GM19035 (cell line): ENCODE results near the gene RALGPS1.

Source experiments
- ATAC-seq: cut with Tn5 transposase; IDR thresholded peaks from one replicate; pipeline ENCODE4 v1.9.1; 2021; ENCODE audit not compliant: unreplicated experiment

Gene RALGPS1

GRCh38 chr9:127214421-127215267, 300.1 kb downstream of the RALGPS1 start:
- no peak for ATAC-seq

- ATAC-seq = no peak
These were observed 301.0 kb downstream of the RALGPS1 start for GRCh38 chr9:127215268-127216209.

DNA sequence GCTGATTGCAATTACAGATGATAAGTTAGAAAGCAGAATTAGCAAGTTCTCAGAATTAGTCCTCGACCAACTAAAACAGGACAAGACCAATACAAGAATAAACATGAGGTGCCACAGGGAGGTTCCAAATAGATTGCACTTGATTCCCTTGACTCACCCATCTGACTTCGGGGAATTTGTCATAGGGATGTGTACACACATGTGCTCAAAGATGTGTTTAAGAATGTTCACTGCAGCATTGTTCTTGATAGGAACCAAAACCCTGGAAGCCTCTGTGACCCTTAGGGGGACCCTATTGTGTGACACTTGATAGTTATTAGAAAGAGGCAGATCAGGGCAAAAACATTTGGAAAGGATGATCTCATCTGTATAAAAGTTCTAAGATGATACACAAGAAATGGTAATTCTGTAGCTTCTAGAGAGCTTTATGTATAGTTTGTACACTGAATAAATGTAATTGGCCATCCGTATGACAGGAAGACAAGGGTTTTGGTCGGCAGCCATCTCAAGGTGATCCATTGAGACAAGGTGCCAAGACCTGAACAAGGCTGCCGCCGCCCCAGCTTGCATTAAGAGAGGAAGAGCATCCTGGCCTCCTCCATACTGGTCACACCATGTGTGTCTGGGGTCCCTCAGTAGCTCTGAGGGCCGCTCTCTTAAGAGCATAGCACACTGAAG, 301.8 kb downstream of the RALGPS1 start:
- no peak for ATAC-seq

GRCh38 chr9:127216888-127217217, 302.3 kb downstream of the RALGPS1 start:
- ATAC-seq = no peak

DNA sequence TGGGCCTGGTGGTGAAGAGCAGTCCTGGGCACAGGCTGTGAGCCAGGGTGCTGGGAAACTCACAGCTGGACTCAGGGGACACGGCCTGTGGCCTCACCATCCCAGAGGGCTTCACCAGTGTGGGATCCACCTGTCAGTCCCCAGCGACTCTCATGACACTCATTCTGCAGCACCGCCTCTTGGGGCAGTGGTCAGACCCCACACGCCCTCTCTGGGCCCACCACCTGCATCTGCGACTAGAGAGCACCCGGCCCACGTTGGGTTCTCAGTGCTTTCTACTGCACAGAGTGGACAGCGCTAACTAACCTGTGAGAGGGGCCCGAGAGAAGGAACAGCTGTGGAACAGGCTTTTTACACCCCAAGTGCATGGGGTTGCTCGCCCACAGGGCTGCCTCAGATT, 304.2 kb downstream of the RALGPS1 start:
- no peak for ATAC-seq

GRCh38 chr9:127219520-127219919, 304.9 kb downstream of the RALGPS1 start:
- ATAC-seq = no peak

- ATAC-seq = no peak
These were observed 307.1 kb downstream of the RALGPS1 start for GRCh38 chr9:127221695-127222094.

DNA sequence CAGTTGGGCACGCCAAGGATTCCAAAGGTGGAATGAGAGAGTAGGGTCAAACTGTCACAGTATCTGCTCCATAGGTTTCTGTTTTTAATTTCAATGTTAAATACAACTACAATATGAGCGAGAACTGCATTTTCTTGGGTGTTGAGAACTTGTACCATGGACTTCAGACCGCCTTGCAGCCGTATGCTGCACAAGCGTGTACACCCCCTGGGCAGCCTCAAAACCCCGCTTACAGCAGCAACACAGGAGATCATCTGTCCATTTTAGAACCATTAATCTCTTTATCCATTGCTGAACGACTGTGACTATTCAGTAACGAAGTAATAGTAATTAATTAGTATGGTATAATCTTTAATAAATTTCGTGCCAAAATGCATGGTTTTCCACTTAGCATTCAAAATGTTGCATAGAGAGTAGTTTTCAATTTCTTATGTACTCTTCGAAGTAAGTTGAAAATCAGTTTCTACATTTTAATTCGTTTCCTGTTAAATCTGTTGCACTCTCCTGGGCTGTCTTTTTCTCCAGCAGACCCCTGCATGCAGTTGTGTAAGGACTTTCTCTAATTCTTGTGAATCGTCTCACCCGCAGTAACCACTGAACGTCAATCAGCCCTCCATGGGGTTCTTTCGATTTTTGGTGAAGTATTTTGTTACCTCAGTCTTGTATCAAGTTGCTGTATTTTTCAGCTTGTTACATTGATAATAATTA, 308.0 kb downstream of the RALGPS1 start:
- no peak for ATAC-seq

- no peak for ATAC-seq
These were observed 308.7 kb downstream of the RALGPS1 start for GRCh38 chr9:127223266-127223665.

DNA sequence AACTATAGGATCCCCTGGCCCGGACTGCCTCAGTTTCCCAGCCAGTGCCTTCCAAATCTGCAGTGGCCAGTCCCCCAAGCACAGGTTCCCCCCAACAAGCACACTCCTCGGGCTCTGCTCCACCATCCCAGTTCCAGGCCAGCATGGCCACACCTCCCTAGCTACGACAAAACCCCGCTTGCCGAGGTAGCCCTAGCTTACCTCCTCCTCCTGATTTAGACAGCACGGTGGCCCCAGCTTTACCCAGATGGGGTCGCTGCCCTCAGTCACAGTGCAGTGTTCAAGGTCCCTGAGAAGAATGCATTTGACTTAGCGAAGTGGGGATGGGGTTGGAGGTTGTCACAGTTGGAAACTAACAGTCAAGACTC, 309.2 kb downstream of the RALGPS1 start:
- no peak for ATAC-seq

DNA sequence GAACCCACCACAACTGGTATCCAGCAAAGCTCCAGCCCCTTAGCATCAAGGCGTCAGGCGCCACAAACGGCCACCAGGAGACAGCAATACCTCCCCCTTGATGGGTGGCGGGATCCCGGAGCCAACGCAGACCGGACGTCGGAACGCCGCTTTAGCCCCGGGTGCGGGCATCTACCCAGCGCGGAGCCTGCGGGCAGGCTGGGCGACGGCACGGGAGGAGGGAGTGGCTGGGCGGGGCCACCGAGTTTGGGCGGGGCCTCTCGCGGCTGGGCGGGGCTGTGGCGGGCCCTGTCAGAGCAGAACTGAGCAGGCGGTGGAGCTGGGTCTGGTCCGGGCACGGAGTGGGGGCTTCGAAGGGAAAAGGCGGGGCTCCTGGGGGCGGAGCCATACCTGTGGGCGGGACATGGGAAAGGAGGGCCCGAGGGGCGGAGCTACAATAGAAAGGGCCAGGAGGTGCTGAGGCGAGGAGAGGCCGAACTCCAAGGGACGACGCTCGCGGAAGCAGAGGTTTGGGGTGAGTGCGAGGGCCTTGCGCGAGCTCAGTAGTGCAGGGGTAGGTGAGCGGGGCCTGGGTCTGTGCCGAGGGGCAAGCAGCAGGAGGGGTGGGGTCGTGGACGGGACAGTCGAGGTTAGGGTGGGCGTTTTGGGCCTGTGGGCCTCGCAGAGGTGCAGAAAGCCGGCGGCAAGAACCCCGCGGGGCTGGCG, 309.7 kb downstream of the RALGPS1 start:
- peak; percentile 61 for ATAC-seq

DNA sequence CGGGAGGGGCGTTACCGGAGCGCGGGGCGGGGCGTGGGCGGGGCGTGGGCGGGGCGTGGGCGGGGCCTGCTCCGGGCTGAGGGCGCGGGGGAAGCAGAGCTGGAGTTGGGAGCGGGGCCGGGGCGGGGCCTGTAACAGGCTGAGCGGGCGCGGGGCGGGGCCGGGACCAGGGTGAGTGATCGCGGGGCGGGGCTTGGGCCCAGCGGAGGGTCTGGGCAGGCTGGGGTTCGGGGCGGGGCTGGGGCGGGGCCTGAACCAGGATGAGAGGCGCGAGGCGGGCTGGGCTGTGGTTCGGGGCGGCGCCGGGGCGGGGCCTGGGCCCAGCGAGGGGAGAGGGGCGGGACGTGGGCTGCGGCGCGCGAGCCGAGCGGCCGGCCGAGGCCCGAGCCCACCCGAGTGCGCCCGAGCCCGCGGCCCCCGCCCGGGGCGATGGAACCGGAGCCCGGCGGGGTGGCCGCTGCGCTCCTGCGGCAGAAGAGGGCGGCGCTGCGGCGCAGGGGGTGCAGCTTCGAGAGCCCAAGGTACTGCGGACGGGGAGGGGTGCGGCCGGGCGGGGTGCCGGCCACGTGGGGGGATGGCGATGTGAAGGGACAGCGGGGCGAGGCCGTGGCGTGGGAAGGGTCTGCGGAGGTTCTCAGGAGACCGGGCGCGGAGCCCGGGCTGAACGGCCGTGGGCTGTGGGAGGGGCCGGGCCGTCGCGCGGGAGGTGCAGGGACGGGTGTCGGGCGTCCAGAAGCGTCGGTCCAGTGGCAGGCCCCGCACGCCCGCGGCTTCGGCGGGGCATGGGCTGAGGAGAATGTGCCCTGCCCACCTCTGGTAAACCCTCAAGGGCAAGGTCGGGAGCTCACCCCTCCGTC, 310.5 kb downstream of the RALGPS1 start:
- peak; percentile 48 for ATAC-seq

GRCh38 chr9:127225801-127226625, 311.4 kb downstream of the RALGPS1 start:
- ATAC-seq = no peak

DNA sequence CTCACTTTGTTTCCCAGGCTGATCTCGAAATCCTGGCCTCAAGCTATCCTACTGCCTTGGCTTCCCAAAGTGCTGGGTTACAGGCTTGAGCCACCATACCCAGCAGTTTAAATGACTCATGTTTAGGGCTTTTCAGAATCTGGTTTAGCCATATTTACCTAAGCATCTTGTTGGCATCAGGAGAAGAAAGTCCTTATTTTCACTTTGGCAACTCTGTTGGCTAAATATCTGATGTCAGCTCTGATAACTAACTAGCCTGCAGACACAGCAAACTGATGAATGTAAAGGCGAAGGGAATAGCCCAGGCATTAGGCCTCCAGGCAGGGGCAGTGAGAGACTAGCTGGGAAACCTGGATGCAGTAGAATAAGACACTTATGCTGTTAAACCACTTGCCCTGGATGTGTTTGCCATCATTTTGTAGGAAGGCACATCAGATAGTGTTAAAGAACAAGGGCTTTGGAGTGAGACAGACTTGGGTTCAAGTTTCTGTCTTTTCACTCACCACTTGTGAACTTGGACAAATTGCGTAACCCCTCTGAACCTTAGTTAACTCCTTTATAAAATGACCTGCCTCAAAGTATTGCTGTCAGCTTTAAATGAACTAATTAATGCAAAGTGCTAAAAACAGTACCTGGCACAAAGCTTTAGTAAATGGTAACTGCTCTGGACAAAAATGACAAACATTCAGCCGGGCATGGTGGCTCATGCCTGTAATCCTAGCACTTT, 315.3 kb downstream of the RALGPS1 start:
- no peak for ATAC-seq

DNA sequence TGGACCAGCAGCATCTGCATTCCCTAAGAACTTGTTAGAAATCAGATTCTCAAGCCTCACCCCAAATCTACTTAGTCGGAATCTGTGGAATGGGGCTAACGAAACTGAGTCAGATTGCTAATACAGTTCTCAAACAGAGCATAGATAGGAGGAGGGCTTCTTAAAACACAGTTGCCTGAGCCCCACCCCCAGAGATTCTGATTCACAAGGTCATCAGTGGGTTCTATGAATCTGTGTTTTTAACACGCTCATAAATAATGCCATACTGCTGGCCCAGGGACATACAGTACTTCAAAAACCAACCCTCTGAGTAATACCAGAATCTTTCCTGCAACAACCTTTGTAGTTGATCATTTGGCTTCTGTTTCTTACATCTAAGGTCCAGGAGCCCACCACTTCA, 317.1 kb downstream of the RALGPS1 start:
- no peak for ATAC-seq

GRCh38 chr9:127232833-127233549, 318.4 kb downstream of the RALGPS1 start:
- no peak for ATAC-seq

DNA sequence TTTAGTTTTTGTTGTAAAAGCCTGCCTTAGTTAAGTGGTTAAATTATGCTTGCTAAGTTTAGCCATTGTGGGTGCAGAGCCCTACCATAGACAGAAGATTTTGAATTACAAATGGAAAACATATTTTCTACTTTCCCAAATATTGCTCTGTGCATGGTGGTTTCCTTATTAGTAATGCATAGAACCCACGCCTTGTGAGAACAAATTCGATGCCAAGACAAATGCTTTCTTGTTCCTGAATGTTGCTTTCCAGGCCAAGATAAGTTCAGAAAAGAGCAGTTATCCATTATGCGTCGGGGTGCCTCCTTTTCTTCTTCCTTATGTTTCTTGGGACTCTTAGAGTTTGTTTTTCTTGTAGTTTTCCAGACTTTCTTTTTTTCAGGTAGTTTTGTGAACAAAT, 319.0 kb downstream of the RALGPS1 start:
- ATAC-seq = no peak
